KMS-11 (cell line): ENCODE data around the gene METTL9.

Experiments used
- H2AFZ ChIP-seq: fragments of 200-600 bp; sonication (generic); 2 replicates; pipeline ENCODE4 v1.6.1; 2016; ENCODE audit warnings: antibody characterized with exemption, mixed run types, low read depth
- H3K27ac ChIP-seq: fragments of 200-600 bp; sonication (generic); 2 replicates; pipeline ENCODE4 v1.6.1; 2016; ENCODE audit warnings: mild to moderate bottlenecking, mixed run types
- H3K27me3 ChIP-seq: fragments of 200-600 bp; sonication (generic); 2 replicates; pipeline ENCODE4 v1.6.1; 2017; ENCODE audit warnings: mild to moderate bottlenecking, low read depth, mixed run types, moderate library complexity; ENCODE audit not compliant: insufficient read depth
- H3K36me3 ChIP-seq: fragments of 200-600 bp; sonication (generic); 2 replicates; pipeline ENCODE4 v1.6.1; 2017; ENCODE audit warnings: mild to moderate bottlenecking, mixed run types; ENCODE audit not compliant: insufficient read depth
- H3K4me1 ChIP-seq: fragments of 200-600 bp; sonication (generic); 2 replicates; pipeline ENCODE4 v1.6.1; 2016; ENCODE audit warnings: mild to moderate bottlenecking, low read depth, mixed run types; ENCODE audit not compliant: poor library complexity, severe bottlenecking
- H3K4me2 ChIP-seq: fragments of 200-600 bp; sonication (generic); 2 replicates; pipeline ENCODE4 v1.7.0; 2016; ENCODE audit warnings: mild to moderate bottlenecking, mixed run types
- H3K4me3 ChIP-seq: fragments of 200-600 bp; sonication (generic); IDR thresholded peaks from 2 replicates; pipeline ENCODE4 v1.6.1; 2017; ENCODE audit warnings: low read depth, low read length, mixed read lengths; ENCODE audit not compliant: insufficient read depth
- H3K79me2 ChIP-seq: fragments of 200-600 bp; sonication (generic); 2 replicates; pipeline ENCODE4 v1.6.1; 2016; ENCODE audit warnings: low read depth, mixed run types; ENCODE audit not compliant: insufficient read depth
- H3K9ac ChIP-seq: fragments of 200-600 bp; sonication (generic); 2 replicates; pipeline ENCODE4 v1.6.1; 2016; ENCODE audit warnings: mild to moderate bottlenecking, mixed run types
- H4K20me1 ChIP-seq: fragments of 200-600 bp; sonication (generic); 2 replicates; pipeline ENCODE4 v1.6.1; 2016; ENCODE audit warnings: mild to moderate bottlenecking, mixed run types; ENCODE audit not compliant: insufficient read depth
- TF ChIP-seq, protein P1 (sequence below): fragments of 200-600 bp; sonication (generic); conservative IDR thresholded peaks from 2 replicates; pipeline ENCODE4 v1.6.1; 2017; ENCODE audit warnings: low read depth, mild to moderate bottlenecking, antibody characterized with exemption, low read length, moderate library complexity, mixed read lengths

METTL9 gene

DNA sequence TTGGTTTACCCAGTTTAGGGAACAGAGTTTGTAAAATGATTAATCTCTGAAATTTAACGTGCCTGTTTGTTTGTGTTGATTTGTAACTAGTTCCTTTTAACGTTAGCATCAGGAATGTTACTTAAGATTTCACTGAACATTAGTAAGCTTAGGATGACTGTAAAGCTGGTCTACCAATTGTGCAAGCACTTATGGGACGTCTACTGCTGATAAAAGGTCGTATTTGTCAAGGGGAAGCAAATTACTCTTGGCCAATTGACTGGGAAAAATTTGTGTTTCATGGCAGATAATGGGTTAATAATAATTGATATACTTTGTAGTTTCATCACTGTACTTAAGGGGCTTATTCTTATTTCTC, 11.8 kb downstream of the METTL9 start:
- 0 out of 2 replicates have a peak, but pooled peaks cover 9% of the 10 kb centered on the region for H4K20me1 ChIP-seq
- no peak overlapping the region for H2AFZ ChIP-seq
- H3K9ac ChIP-seq, result no peak overlapping the region
- H3K79me2 ChIP-seq, result peaks cover 72% of the 10 kb centered on the region
- no peak overlapping the region for H3K4me2 ChIP-seq
- peaks cover 57% of the 10 kb centered on the region for H3K4me1 ChIP-seq
- no peak overlapping the region for H3K27ac ChIP-seq
- no peak overlapping the region for H3K4me3 ChIP-seq
- TF ChIP-seq, protein P1, sequence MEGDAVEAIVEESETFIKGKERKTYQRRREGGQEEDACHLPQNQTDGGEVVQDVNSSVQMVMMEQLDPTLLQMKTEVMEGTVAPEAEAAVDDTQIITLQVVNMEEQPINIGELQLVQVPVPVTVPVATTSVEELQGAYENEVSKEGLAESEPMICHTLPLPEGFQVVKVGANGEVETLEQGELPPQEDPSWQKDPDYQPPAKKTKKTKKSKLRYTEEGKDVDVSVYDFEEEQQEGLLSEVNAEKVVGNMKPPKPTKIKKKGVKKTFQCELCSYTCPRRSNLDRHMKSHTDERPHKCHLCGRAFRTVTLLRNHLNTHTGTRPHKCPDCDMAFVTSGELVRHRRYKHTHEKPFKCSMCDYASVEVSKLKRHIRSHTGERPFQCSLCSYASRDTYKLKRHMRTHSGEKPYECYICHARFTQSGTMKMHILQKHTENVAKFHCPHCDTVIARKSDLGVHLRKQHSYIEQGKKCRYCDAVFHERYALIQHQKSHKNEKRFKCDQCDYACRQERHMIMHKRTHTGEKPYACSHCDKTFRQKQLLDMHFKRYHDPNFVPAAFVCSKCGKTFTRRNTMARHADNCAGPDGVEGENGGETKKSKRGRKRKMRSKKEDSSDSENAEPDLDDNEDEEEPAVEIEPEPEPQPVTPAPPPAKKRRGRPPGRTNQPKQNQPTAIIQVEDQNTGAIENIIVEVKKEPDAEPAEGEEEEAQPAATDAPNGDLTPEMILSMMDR, result no peak
- no peaks in the 10 kb centered on the region for H3K27me3 ChIP-seq
- H3K36me3 ChIP-seq, result no peaks in the 10 kb centered on the region

DNA sequence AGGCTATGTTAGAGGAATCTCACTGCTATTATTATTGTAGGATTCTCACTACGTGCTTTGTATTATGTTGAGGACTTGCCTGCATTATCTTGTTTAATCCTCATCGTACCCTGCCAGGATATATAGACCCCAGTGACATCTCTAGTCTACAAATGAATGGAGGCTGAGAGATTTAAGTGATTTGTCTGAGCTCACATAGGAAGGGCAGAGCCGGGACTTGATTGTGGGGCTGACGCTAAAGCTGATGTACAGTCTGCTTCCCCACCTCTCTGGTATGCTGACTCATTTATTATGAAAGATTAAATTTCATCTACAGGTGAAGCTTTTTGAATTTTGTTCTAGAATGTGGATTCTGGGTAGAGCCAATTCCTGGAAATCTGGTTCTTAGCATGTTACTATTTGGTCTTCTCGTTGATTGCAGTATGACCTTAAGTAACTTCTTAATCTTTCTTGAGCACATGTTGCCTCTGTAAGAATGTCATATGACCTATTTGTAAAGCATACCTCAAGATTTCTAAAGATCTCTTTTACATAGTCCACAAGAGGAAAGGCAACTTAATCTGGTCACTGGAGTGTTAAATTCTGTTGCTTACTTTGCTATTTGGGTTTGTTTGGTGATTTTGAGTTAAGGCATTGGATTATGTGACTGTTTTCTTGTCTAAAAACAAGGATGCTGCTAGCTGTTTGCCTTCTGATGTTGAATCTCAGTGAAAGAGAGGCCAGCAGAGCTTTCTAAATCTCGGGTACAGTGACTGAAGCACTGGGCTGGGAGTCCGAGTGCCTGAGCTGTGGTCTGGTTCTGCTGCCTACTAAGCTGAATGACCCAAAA, 12.4 kb downstream of the METTL9 start:
- H4K20me1 ChIP-seq, result 0 out of 2 replicates have a peak, but pooled peaks cover 9% of the 10 kb centered on the region
- no peak overlapping the region for H3K4me3 ChIP-seq
- H3K79me2 ChIP-seq, result peaks cover 66% of the 10 kb centered on the region
- no peaks in the 10 kb centered on the region for H3K27me3 ChIP-seq
- no peaks in the 10 kb centered on the region for H3K36me3 ChIP-seq
- peaks cover 56% of the 10 kb centered on the region for H3K4me1 ChIP-seq
- TF ChIP-seq, protein P1, result no peak
- H3K9ac ChIP-seq, result no peak overlapping the region
- H3K27ac ChIP-seq, result no peak overlapping the region
- H2AFZ ChIP-seq, result no peak overlapping the region
- H3K4me2 ChIP-seq, result no peak overlapping the region

DNA sequence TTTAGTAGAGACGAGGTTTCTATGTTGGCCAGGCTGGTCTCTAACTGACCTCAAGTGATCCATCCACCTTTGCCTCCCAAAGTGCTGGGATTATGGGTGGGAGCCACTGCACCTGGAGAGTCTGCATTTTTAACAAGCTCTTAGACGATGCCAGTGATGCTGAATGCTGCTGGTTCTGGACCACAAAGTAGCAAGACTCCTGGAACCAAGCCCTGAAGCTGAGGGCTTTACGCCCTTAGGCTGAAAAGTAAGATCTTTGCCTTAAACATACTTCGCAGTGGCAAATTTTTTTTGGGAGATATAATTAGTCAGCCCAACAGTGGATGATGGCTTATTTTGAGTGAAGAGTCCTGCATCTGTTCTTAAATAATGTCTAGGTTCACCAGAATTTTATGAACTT, 14.0 kb downstream of the METTL9 start:
- no peak overlapping the region for H3K9ac ChIP-seq
- TF ChIP-seq, protein P1, result no peak
- H4K20me1 ChIP-seq, result 0 out of 2 replicates have a peak, but pooled peaks cover 6% of the 10 kb centered on the region

DNA sequence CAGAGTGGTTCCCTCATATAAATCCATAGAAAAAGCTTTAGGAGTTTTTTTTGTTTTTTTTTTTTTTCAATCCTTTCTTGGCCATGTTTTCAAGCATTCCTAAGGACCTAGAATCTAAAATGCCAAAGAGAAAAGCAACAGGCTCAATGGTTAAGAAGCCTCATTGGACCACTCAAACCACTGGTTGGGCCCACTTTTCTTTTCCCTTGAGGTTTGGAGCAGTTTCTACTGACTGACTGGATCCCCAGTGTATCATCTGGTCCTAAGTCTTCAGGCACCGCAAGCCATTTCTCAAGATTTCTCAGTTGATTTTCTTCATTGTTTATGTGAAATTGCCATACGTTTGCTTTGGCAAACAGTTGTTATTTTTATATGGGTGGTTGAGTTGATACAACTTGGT, 14.4 kb downstream of the METTL9 start:
- no peaks in the 10 kb centered on the region for H3K36me3 ChIP-seq
- TF ChIP-seq, protein P1, result no peak
- no peak overlapping the region for H3K4me2 ChIP-seq
- no peaks in the 10 kb centered on the region for H3K27me3 ChIP-seq
- 0 out of 2 replicates have a peak, but pooled peaks cover 4% of the 10 kb centered on the region for H4K20me1 ChIP-seq
- H3K4me1 ChIP-seq, result peaks cover 49% of the 10 kb centered on the region
- H3K27ac ChIP-seq, result no peak overlapping the region
- H3K79me2 ChIP-seq, result peaks cover 46% of the 10 kb centered on the region
- no peak overlapping the region for H3K4me3 ChIP-seq
- no peak overlapping the region for H2AFZ ChIP-seq
- no peak overlapping the region for H3K9ac ChIP-seq

More for the DNA sequence above, 14.0 kb downstream of the METTL9 start:
- Histone ChIP-seq H3K79me2 (peaks cover 50% of the 10 kb centered on the region), H3K36me3 (no peaks in the 10 kb centered on the region), H3K4me2 (no peak overlapping the region), H3K4me3 (no peak overlapping the region), H3K27me3 (no peaks in the 10 kb centered on the region), H3K27ac (no peak overlapping the region), H3K4me1 (peaks cover 52% of the 10 kb centered on the region), H2AFZ (no peak overlapping the region)
